ENCODE results near the gene EGR4.

- TF ChIP-seq, protein P1, sequence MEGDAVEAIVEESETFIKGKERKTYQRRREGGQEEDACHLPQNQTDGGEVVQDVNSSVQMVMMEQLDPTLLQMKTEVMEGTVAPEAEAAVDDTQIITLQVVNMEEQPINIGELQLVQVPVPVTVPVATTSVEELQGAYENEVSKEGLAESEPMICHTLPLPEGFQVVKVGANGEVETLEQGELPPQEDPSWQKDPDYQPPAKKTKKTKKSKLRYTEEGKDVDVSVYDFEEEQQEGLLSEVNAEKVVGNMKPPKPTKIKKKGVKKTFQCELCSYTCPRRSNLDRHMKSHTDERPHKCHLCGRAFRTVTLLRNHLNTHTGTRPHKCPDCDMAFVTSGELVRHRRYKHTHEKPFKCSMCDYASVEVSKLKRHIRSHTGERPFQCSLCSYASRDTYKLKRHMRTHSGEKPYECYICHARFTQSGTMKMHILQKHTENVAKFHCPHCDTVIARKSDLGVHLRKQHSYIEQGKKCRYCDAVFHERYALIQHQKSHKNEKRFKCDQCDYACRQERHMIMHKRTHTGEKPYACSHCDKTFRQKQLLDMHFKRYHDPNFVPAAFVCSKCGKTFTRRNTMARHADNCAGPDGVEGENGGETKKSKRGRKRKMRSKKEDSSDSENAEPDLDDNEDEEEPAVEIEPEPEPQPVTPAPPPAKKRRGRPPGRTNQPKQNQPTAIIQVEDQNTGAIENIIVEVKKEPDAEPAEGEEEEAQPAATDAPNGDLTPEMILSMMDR (IDR thresholded peaks at IDR 0.05): no peak
- TF ChIP-seq POLR2A (IDR thresholded peaks at IDR 0.05) (no peak), EP300 (IDR thresholded peaks at IDR 0.05) (no peak)
Observed at GRCh38 chr2:73266061-73266901, 27.1 kb downstream of the EGR4 start.
